Hepatocyte (in vitro differentiated cells): ENCODE data around the gene TRPM1.

Source experiments
- EZH2phosphoT487 ChIP-seq: fragments of 200-600 bp; sonication (generic); IDR thresholded peaks from one replicate; pipeline ENCODE4 v1.6.1; 2018; ENCODE audit warnings: antibody characterized with exemption, mild to moderate bottlenecking, low read depth, moderate library complexity; ENCODE audit not compliant: unreplicated experiment, severe bottlenecking
- TF ChIP-seq, protein P1 (sequence below): fragments of 200-600 bp; sonication (generic); IDR thresholded peaks from 2 replicates; pipeline ENCODE4 v1.5.1; 2016; ENCODE audit warnings: antibody characterized with exemption, mild to moderate bottlenecking; ENCODE audit not compliant: poor library complexity

DNA sequence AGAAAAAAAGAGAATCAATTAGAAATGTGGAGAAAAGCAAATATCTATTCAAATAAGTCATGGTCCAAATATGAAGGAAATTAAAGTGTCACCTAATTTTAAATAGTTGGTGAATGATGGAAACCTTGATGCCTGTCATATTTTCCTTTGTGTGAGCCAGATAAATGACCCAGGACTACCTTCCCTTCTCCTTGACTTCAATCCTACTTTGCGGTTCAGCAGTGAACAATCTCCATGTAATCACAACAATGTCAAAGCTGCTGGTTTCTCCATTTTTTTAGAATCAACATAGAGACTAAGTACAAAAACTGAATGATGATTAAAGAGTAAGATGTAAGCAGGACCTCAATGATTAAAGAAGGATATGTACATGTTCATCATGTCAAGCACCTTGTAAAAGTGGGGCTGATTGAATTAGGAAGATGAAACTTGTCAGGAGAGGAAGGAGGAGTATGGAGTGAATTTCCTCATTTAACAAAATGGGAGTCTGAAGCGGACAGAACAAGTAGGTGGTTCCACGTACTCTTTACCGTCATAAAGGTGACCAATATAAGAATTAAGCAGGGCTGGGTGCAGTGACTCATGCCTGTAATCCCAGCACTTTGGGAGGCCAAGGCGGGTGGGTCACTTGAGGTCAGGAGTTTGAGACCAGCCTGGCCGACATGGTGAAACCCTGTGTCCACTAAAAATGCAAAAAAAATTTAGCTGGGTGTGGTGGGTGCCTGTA lies 43.1 kb downstream of the TRPM1 start:
- TF ChIP-seq, protein P1, sequence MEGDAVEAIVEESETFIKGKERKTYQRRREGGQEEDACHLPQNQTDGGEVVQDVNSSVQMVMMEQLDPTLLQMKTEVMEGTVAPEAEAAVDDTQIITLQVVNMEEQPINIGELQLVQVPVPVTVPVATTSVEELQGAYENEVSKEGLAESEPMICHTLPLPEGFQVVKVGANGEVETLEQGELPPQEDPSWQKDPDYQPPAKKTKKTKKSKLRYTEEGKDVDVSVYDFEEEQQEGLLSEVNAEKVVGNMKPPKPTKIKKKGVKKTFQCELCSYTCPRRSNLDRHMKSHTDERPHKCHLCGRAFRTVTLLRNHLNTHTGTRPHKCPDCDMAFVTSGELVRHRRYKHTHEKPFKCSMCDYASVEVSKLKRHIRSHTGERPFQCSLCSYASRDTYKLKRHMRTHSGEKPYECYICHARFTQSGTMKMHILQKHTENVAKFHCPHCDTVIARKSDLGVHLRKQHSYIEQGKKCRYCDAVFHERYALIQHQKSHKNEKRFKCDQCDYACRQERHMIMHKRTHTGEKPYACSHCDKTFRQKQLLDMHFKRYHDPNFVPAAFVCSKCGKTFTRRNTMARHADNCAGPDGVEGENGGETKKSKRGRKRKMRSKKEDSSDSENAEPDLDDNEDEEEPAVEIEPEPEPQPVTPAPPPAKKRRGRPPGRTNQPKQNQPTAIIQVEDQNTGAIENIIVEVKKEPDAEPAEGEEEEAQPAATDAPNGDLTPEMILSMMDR, result no peak
- no peak for TF ChIP-seq EZH2phosphoT487
